Measurements from ENCODE around the gene PBX3. TPM values are rescaled to one million over a fixed set of nuclear protein-coding genes. Genes with fewer than 3 reads are reported as not detected.

Gene PBX3
- total and polyA plus RNA-seq, 10 of the 15 experiments (the other 5 are each of a cell fraction or from before 2014, with no cell fraction given): 6.7 to 146 (median 22.2) TPM

- no peak for TF ChIP-seq BACH1 (IDR thresholded peaks at IDR 0.05; ENCODE audit: borderline replicate concordance)
Measured at GRCh38 chr9:125970340-125970739, 223.2 kb downstream of the PBX3 start (continued).

GRCh38 chr9:125971050-125971449 is 223.9 kb downstream of the PBX3 start:
- no peak overlapping the region for H2AFZ ChIP-seq (ENCODE audit: control insufficient read depth, low read depth, low read length)
- H3K4me3 ChIP-seq: no peak overlapping the region
- ChIA-PET CTCF (no interaction called here), SMC1A (ENCODE audit: uncharacterized antibody, unreplicated experiment) (no interaction called here), POLR2A (no interaction called here), RAD21 (ENCODE audit: unreplicated experiment) (no interaction called here)
- BruUV-seq (replicated peaks): no TSS peak
- WGBS (ENCODE audit: insufficient coverage, insufficient replicate concordance, low lambda C conversion rate, missing lambda C conversion rate): 63% methylated on average over 3 of the region's 3 CpGs
- H3K27ac ChIP-seq (ENCODE audit: control insufficient read depth, insufficient read depth): no peak overlapping the region
- no peaks in the 10 kb centered on the region for H4K20me1 ChIP-seq (ENCODE audit: control insufficient read depth, insufficient read depth)
- TF ChIP-seq MYB (IDR thresholded peaks at IDR 0.05; ENCODE audit: borderline replicate concordance, low read depth, low read length): no peak
- no peak for TF ChIP-seq RB1 (IDR thresholded peaks at IDR 0.05; ENCODE audit: borderline replicate concordance)
- TF ChIP-seq NFXL1 (IDR thresholded peaks at IDR 0.05; ENCODE audit: borderline replicate concordance): no peak
- FAIRE-seq (no peak), ATAC-seq (no peak), DNase-seq (ENCODE audit: low read depth, low spot score) (no peak)
- H3K4me2 ChIP-seq (ENCODE audit: control insufficient read depth, insufficient read depth): no peak overlapping the region
- peaks cover 0 to 10% of the 10 kb centered on the region in 2 experiments; a peak in 2 of 4 replicates for H3K36me3 ChIP-seq (ENCODE audit: control insufficient read depth in 2 of 2, insufficient read depth in 2 of 2, low read length in 1 of 2)
- no peaks in the 10 kb centered on the region for H3K79me2 ChIP-seq (ENCODE audit: control insufficient read depth, insufficient read depth, low read length)
- intact Hi-C loops (cut with micrococcal nuclease; ENCODE audit: unreplicated experiment): no loop called here
- in situ Hi-C loops (cut with MboI): no loop called here
- no peak overlapping the region for H3K9ac ChIP-seq (ENCODE audit: control insufficient read depth, insufficient read depth, low read length)
- no peaks in the 10 kb centered on the region for H3K4me1 ChIP-seq (ENCODE audit: control insufficient read depth, insufficient read depth, low read length)
- H3K9me3 ChIP-seq (replicated peaks; ENCODE audit: control insufficient read depth, insufficient read depth, low read length): no peaks in the 10 kb centered on the region; the same call in 2 of the 3 replicates
- no peaks in the 10 kb centered on the region for H3K27me3 ChIP-seq (replicated peaks in 1 of 2; ENCODE audit: control insufficient read depth in 2 of 2, insufficient read depth in 2 of 2, low read length in 1 of 2)

- ATAC-seq: no peak
- no peak overlapping the region for H3K4me2 ChIP-seq (ENCODE audit: control insufficient read depth, insufficient read depth)
- no peak for FAIRE-seq
- POLR2A ChIA-PET: no interaction called here
- no TSS peak for BruUV-seq (replicated peaks)
- no peak overlapping the region for H3K4me3 ChIP-seq
- no peak overlapping the region for H3K27ac ChIP-seq (ENCODE audit: control insufficient read depth, insufficient read depth)
- H3K36me3 ChIP-seq (ENCODE audit: control insufficient read depth in 2 of 2, insufficient read depth in 2 of 2, low read length in 1 of 2): peaks cover 0 to 6% of the 10 kb centered on the region in 2 experiments; a peak in 2 of 4 replicates
- RAD21 ChIA-PET (ENCODE audit: unreplicated experiment): no interaction called here
- WGBS (ENCODE audit: insufficient coverage, insufficient replicate concordance, low lambda C conversion rate, missing lambda C conversion rate): 75% methylated on average over 12 of the region's 12 CpGs
- intact Hi-C loops (cut with micrococcal nuclease; ENCODE audit: unreplicated experiment): no loop called here
- TF ChIP-seq NFXL1 (IDR thresholded peaks at IDR 0.05; ENCODE audit: borderline replicate concordance) (no peak), KDM1A (IDR thresholded peaks at IDR 0.05; ENCODE audit: borderline replicate concordance) (no peak)
- H3K27me3 ChIP-seq (replicated peaks in 1 of 2; ENCODE audit: control insufficient read depth in 2 of 2, insufficient read depth in 2 of 2, low read length in 1 of 2): no peaks in the 10 kb centered on the region
- SMC1A ChIA-PET (ENCODE audit: uncharacterized antibody, unreplicated experiment): no interaction called here
- no peak overlapping the region for H3K9ac ChIP-seq (ENCODE audit: control insufficient read depth, insufficient read depth, low read length)
- H4K20me1 ChIP-seq (ENCODE audit: control insufficient read depth, insufficient read depth): no peaks in the 10 kb centered on the region
- H3K4me1 ChIP-seq (ENCODE audit: control insufficient read depth, insufficient read depth, low read length): no peaks in the 10 kb centered on the region
- no peaks in the 10 kb centered on the region for H3K79me2 ChIP-seq (ENCODE audit: control insufficient read depth, insufficient read depth, low read length)
- no peak for DNase-seq (ENCODE audit: low read depth, low spot score)
- in situ Hi-C loops (cut with MboI): no loop called here
- CTCF ChIA-PET: no interaction called here
- no peaks in the 10 kb centered on the region; the same call in 2 of the 3 replicates for H3K9me3 ChIP-seq (replicated peaks; ENCODE audit: control insufficient read depth, insufficient read depth, low read length)
- no peak overlapping the region for H2AFZ ChIP-seq (ENCODE audit: control insufficient read depth, low read depth, low read length)
Measured at GRCh38 chr9:125972012-125972729, 225.0 kb downstream of the PBX3 start.
